Hepatocyte (in vitro differentiated cells): ENCODE data around the gene LRRIQ1. TPM values are rescaled to one million over a fixed set of nuclear protein-coding genes. Genes with fewer than 3 reads are reported as not detected.

Source experiments
- DNase-seq: peaks from one replicate; pipeline ENCODE4 v3.0.0-alpha.2; 2016; ENCODE audit warnings: low spot score
- H2AFZ ChIP-seq: fragments of 200-600 bp; sonication (generic); 2 replicates; pipeline ENCODE4 v1.6.0; 2016; ENCODE audit warnings: antibody characterized with exemption, mild to moderate bottlenecking
- H3K27ac ChIP-seq: fragments of 200-600 bp; sonication (generic); 2 replicates; pipeline ENCODE4 v1.5.1; 2016; ENCODE audit warnings: mild to moderate bottlenecking
- H3K27me3 ChIP-seq: fragments of 200-600 bp; sonication (generic); 2 replicates; pipeline ENCODE4 v1.6.1; 2016
- H3K36me3 ChIP-seq: fragments of 200-600 bp; sonication (generic); replicated peaks from 2 replicates; pipeline ENCODE4 v1.5.1; 2016; ENCODE audit warnings: low read depth; ENCODE audit not compliant: insufficient read depth
- H3K4me1 ChIP-seq: fragments of 200-600 bp; sonication (generic); 2 replicates; pipeline ENCODE4 v1.5.1; 2016; ENCODE audit warnings: mild to moderate bottlenecking, moderate library complexity; ENCODE audit not compliant: insufficient read depth
- H3K4me2 ChIP-seq: fragments of 200-600 bp; sonication (generic); 2 replicates; pipeline ENCODE4 v1.6.0; 2016
- H3K4me3 ChIP-seq: fragments of 200-600 bp; sonication (generic); 2 replicates; pipeline ENCODE4 v1.5.1; 2016; ENCODE audit warnings: mild to moderate bottlenecking
- H3K79me2 ChIP-seq: fragments of 200-600 bp; sonication (generic); 2 replicates; pipeline ENCODE4 v1.6.0; 2017; ENCODE audit warnings: mild to moderate bottlenecking
- H3K9me2 ChIP-seq: fragments of 200-600 bp; sonication (generic); replicated peaks from 2 replicates; pipeline ENCODE4 v1.6.0; 2017; ENCODE audit warnings: mild to moderate bottlenecking; ENCODE audit not compliant: insufficient read depth
- H3K9me3 ChIP-seq: fragments of 200-600 bp; sonication (generic); 2 replicates; pipeline ENCODE4 v1.5.1; 2016; ENCODE audit warnings: low read depth, mild to moderate bottlenecking
- H4K20me1 ChIP-seq: fragments of 200-600 bp; sonication (generic); 2 replicates; pipeline ENCODE4 v1.6.0; 2016; ENCODE audit warnings: mild to moderate bottlenecking; ENCODE audit not compliant: insufficient read depth, poor library complexity, severe bottlenecking
- EZH2 ChIP-seq: fragments of 200-600 bp; sonication (generic); IDR thresholded peaks from 2 replicates; pipeline ENCODE4 v1.6.1; 2016; ENCODE audit warnings: antibody characterized with exemption, mild to moderate bottlenecking, borderline replicate concordance
- EZH2phosphoT487 ChIP-seq: fragments of 200-600 bp; sonication (generic); IDR thresholded peaks from one replicate; pipeline ENCODE4 v1.6.1; 2018; ENCODE audit warnings: antibody characterized with exemption, mild to moderate bottlenecking, low read depth, moderate library complexity; ENCODE audit not compliant: unreplicated experiment, severe bottlenecking
- WGBS: methylation state at CpG from one replicate; pipeline ENCODE4 v1.1.6; 2016; ENCODE audit warnings: low lambda C conversion rate; ENCODE audit errors: missing lambda C conversion rate; 5-methylcytosine and 5-hydroxymethylcytosine counted together
- polyA plus RNA-seq: library from polyadenylated mRNA; unstranded; fragments of >200 nt; fragmentation: Nextera tagmentation; extraction: Ambion mirVana; gene quantifications from 2 replicates; pipeline ENCODE4 v1.2.1, GENCODE V29; 2016
- total RNA-seq: library from RNA; depleted of rRNA; stranded (reverse); fragments of >200 nt; gene quantifications from 2 replicates; pipeline ENCODE4 v1.2.3, GENCODE V29; 2014
- TF ChIP-seq, protein P1 (sequence below): fragments of 200-600 bp; sonication (generic); IDR thresholded peaks from 2 replicates; pipeline ENCODE4 v1.5.1; 2016; ENCODE audit warnings: antibody characterized with exemption, mild to moderate bottlenecking; ENCODE audit not compliant: poor library complexity

LRRIQ1 gene
- total and polyA plus RNA-seq, 2 experiments from 2014 or later: 0.07 to 0.13 TPM

DNA sequence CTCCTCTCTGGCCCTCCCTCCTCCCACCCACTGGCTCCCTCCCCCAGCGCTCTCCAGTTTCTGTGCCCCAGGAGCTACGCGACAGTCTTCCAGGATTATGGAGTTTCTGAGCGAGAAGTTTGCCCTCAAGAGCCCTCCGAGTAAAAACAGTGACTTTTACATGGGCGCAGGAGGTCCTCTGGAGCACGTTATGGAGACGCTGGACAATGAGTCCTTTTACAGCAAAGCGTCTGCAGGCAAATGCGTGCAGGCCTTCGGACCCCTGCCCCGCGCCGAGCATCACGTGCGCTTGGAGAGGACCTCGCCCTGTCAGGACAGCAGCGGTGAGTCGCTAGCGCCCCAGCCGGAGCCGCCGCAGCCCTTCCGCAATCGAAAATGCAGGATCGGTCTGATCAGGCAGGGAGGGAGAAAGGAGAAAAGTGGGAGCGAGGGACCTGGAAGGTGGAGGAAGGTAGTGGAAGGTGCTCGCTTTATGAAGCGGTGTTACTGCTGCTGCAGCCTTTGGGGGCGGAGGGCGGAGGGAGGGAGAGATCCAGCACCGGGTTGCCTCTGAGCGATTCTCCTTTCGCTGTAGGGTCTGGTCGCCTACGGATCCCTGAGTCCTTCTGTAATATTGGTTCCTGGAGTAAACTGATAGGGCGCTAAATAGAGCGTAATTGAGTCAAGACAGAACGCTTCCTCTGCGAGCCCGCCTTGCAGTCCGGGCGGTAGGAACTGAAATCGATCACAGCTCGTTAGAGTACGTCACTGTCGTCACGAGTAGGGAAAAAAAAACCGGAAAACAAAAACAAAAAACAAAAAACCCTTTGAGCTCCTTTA is 244.2 kb downstream of the LRRIQ1 start, which contains the start of gene ALX1:
TSS of gene ALX1 (plus strand) at position 56 of the 819 bp plus-strand sequence. CDS start at position 98, 42 bp downstream.
- no peaks in the 10 kb centered on the region for H3K9me3 ChIP-seq
- H3K4me2 ChIP-seq: peak within 1 kb of the TSS; percentile 80
- peak within 1 kb of the TSS; percentile 83 for H2AFZ ChIP-seq
- no peaks in the 10 kb centered on the region for H3K9me2 ChIP-seq
- H3K27ac ChIP-seq: peak within 1 kb of the TSS; percentile 95
- peak; percentile 84 for DNase-seq
- H3K27me3 ChIP-seq: peaks cover 21% of the 10 kb centered on the region
- H3K36me3 ChIP-seq: no peaks in the 10 kb centered on the region
- H3K4me3 ChIP-seq: peak within 1 kb of the TSS; percentile 71
- H3K4me1 ChIP-seq: no peaks in the 10 kb centered on the region
- whole genome bisulfite sequencing: under 1% methylated on average over 46 of the region's 49 CpGs
- H4K20me1 ChIP-seq: no peaks in the 10 kb centered on the region
- H3K79me2 ChIP-seq: peaks cover 8% of the 10 kb centered on the region
- TF ChIP-seq EZH2 (peak; percentile 6), EZH2phosphoT487 (no peak)
- TF ChIP-seq, protein P1, sequence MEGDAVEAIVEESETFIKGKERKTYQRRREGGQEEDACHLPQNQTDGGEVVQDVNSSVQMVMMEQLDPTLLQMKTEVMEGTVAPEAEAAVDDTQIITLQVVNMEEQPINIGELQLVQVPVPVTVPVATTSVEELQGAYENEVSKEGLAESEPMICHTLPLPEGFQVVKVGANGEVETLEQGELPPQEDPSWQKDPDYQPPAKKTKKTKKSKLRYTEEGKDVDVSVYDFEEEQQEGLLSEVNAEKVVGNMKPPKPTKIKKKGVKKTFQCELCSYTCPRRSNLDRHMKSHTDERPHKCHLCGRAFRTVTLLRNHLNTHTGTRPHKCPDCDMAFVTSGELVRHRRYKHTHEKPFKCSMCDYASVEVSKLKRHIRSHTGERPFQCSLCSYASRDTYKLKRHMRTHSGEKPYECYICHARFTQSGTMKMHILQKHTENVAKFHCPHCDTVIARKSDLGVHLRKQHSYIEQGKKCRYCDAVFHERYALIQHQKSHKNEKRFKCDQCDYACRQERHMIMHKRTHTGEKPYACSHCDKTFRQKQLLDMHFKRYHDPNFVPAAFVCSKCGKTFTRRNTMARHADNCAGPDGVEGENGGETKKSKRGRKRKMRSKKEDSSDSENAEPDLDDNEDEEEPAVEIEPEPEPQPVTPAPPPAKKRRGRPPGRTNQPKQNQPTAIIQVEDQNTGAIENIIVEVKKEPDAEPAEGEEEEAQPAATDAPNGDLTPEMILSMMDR: peak; percentile 14

DNA sequence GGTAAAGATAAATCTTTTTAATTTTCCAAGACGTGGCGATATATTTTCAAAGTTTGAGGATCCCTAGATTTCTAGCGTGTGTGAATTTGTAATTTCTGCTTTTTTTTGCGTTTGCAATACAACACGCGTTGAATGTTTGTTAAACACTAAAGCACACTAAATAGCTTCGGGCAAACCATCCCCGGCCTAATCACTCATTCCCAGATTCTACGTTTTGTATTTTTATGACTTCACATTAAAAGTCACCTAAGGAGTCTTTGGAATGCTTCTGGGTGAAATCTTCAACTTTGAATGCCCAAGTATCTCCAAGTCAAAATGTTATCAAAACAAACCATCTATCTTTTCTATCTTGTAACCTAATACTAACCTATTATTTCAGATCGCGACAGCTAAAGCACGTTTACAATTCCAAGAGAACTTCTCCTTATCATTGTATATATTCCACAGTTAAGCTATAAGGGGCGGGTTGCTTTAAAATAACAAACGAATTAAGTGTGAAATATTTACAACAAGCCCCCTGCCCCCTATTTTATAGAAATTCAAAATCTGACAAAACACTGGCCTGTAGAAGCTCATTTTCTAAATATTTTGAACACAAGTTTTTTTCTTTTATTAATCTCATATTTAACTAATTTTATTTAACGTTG is 245.0 kb downstream of the LRRIQ1 start:
- Histone ChIP-seq H3K9me3 (no peaks in the 10 kb centered on the region), H4K20me1 (peaks cover 2% of the 10 kb centered on the region), H3K27ac (peak overlapping the region; percentile 95), H3K27me3 (peaks cover 20% of the 10 kb centered on the region), H3K36me3 (no peaks in the 10 kb centered on the region), H2AFZ (peak overlapping the region; percentile 83), H3K4me2 (peak overlapping the region; percentile 80), H3K4me1 (no peaks in the 10 kb centered on the region), H3K9me2 (no peaks in the 10 kb centered on the region), H3K79me2 (peaks cover 8% of the 10 kb centered on the region), H3K4me3 (peak overlapping the region; percentile 71)
- WGBS: 3% methylated on average over 15 of the region's 15 CpGs
- TF ChIP-seq EZH2: no peak
- TF ChIP-seq, protein P1: no peak
- no peak for TF ChIP-seq EZH2phosphoT487
- DNase-seq: no peak

DNA sequence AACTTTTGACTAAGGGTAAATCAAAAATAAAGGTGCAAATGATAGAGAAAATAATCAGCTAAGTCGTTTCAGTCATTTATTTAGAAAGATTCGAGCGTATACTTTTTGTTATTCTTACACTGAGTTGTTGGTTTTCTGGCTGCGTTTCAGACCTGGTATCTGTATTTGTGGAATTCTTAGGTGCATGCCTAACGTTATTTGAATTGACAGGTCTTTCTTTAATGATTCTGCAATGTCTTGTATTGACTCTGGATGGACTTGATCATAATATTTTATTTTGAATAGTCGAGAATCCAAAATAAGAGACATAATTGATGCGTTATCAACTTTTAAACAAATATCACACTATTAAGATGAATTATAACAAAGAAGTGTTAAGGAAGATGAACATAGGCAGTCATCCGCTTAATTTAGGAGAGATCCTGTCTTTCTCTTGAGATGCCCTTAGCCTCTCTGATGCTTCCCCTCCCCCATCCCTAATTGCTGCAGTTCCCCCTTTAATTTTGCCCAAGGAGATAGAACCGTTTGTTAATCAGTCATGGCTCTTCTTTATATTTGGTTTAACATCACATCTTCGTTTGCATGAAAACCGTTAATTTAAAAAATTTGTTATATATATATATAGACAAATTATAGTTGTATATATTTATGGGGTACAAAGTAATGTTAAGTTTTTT is 245.6 kb downstream of the LRRIQ1 start:
- Histone ChIP-seq H3K9me3 (no peaks in the 10 kb centered on the region), H2AFZ (peak overlapping the region; percentile 83), H3K4me3 (peak overlapping the region; percentile 71), H3K27ac (peak overlapping the region; percentile 95), H3K9me2 (no peaks in the 10 kb centered on the region), H3K79me2 (peaks cover 8% of the 10 kb centered on the region), H3K36me3 (no peaks in the 10 kb centered on the region), H3K4me1 (no peaks in the 10 kb centered on the region), H3K27me3 (peaks cover 16% of the 10 kb centered on the region), H4K20me1 (peaks cover 3% of the 10 kb centered on the region), H3K4me2 (peak overlapping the region; percentile 80)
- TF ChIP-seq EZH2 (no peak), EZH2phosphoT487 (no peak)
- TF ChIP-seq, protein P1: no peak
- WGBS: 32% methylated on average over 11 of the region's 11 CpGs
- DNase-seq: no peak
